Medulla oblongata (tissue), 1 donor: Measurements from ENCODE around the gene SLC41A3.

Experiments used
- DNase-seq: peaks from one replicate; pipeline ENCODE4 v3.0.0-alpha.2; 2015; ENCODE audit errors: extremely low spot score

Gene SLC41A3

GRCh38 chr3:126026761-126027160, 57.2 kb downstream of the SLC41A3 start:
- DNase-seq, result no peak

DNA sequence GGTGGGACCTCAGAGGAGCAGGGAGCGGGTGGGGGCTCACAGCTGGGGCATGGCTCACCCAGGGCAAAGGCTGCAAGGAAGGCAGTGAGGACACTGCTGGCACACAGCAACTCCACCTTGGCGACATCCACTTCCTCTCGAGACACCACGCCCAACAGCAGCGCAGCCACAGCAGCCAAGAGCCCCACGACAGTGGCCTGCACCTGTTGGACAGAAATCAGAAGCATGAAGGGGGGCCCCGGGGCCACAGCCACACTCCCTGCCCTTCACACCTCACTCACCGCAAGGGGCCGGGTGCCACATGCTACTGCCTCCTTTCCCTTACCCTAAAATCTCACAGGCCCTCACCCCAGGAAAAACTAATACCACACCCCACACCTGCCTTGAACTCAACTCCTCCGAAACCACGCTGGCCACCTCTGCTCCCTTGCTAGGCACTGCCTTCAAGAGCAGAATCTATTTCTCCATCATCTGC, 57.6 kb downstream of the SLC41A3 start:
- no peak for DNase-seq

DNA sequence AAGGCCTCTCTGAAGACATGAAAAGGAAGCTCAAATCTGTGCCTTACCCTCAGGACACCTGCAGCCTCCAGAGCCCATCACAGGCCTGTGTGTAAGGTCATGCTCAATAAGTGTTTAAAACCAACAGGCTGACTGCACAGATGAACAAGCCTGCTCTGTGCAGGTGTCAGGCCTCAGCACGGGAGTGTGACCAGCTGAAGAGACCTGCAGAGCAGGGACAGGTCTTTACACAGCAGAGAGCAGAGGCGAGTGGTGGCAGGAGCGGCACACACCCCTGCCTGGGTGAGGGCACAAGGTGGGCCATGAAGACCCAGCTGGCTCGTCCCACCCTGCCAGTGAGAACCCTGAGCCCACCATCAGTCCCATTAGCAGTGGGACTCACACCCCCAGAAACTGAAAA, 58.1 kb downstream of the SLC41A3 start:
- no peak for DNase-seq

- no peak for DNase-seq
Observed at GRCh38 chr3:126025116-126025729, 58.7 kb downstream of the SLC41A3 start.

GRCh38 chr3:126024049-126024854, 59.7 kb downstream of the SLC41A3 start:
- no peak for DNase-seq

GRCh38 chr3:126023390-126023789, 60.5 kb downstream of the SLC41A3 start:
- no peak for DNase-seq

DNA sequence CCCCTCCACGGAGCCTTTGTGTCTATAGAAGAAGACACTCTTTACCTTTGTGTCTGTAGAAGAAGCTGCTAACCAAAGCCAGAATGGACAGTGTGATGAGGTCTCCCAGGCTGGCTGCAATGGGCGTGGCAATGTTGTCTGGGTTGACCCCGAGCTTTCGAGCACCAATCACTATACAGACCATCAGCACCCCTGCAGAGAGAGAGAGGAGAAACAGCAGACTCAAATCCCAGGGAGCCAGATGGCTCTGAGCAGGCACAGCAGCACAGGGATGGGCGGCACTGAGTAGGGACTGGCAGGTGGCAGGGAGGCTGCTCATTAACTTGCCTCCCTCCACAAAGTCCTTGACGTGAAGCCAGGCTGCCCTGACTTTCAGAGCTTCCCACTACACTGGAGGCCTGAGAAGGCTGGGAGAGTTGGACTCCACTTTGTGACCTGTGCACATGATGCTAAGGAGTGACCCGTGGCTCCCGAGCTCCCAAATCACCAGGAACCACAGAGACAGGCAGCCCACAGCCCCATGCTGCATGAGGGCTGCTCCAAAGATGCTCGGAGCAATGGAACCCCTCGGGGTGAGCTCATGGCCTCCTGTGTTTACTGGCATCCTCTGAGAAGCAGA, 61.1 kb downstream of the SLC41A3 start:
- DNase-seq, result no peak

DNA sequence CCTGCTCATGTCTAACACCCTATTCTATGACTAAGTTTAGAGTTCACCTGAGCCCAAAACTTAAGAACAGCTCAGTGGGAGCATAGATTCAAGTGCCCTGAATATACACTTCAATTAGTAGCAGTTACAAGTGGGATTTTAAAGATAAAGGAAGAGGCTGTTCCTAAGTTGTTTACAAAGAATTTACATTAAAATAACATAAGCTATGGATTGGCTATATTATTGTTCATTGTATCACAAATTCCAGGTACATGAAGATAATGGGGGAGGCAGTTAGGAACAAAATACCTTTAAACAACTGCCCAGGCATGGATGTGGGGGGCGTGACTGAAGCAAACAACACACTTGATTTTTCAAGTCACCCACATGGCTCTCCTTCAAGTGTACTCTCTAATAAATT, 62.2 kb downstream of the SLC41A3 start:
- no peak for DNase-seq

GRCh38 chr3:126021224-126021623, 62.7 kb downstream of the SLC41A3 start:
- no peak for DNase-seq

DNA sequence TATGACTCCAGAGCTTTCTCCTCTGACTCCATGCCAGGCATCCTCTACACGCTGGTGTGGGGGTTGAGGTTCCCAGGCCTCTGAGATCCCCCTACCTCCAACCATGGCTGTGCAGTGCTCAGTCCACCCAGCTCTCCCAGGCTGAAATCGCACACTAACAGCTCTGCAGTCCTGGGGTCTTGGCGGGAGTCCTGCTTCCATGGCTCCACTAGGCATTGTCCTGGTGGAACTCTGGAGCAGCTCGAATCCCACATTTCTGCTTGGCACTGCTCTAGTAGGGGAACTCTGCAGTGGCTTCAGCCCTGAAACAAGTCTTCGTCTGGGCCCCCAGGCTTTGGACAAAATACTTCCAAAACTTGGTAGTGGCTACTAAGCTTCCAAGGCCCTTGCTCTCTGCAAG, 64.2 kb downstream of the SLC41A3 start:
- no peak for DNase-seq

GRCh38 chr3:126018995-126019394, 64.9 kb downstream of the SLC41A3 start:
- no peak for DNase-seq

GRCh38 chr3:126018545-126018944, 65.4 kb downstream of the SLC41A3 start:
- DNase-seq, result no peak

DNA sequence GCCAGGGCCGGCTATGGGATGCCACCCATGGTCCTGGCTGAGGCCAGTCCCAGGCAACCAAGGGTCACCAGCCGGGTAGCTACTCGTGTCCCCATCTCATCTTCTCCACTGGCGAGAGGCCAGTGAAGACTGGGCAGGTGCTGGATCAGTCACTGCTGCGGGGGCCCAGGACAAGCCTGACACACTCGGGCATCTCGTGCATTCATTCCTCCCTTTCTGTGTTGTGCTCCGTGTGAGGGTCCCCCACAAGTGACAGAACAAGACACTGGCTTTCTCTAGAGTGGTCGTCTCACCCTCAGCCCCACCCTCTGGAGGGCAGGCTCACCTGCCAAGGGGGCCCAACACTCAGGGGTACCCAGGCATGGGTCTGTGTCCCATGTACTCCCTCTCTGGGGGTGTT, 66.6 kb downstream of the SLC41A3 start:
- DNase-seq, result no peak

- DNase-seq, result no peak
Observed at GRCh38 chr3:126016616-126017015, 67.3 kb downstream of the SLC41A3 start.

GRCh38 chr3:126015075-126015474, 68.8 kb downstream of the SLC41A3 start:
- no peak for DNase-seq

DNA sequence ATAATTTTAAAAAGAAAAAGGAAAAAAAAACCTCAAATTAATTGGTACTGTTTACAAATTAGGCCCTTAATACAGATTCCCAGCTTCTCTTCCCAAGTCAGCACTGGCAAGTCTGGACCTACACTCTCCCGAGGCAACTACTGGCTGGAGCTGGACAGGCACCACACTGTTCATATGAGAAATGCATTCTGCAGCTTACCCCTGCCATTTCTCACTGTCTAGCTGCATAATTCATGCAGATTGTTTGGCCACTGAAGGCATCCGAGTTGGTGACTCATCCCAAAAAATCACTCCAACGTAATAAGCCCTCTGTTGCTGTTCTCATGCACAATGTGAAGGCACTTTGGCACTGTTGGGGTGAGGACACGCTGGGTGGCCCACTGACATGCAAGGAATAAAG, 69.7 kb downstream of the SLC41A3 start:
- no peak for DNase-seq

DNA sequence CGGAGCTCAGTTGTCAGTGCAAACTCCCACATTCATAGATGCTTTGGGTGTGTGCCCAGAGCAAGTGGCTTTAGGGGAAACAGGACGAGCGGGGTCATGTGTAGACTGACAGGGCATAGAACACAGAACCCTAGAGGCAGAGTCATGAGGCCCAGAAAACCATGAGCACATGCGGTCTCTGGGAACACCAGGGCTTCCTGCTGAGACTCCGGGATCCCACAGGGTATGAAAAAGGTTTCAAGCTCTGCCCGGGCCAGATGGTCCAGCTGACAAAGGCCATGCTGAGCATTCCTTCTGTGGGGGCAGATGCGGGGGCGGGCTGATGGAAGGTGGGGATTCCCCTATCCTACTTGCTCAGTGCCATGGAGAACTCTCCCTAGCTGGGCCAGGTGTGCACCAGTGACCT, 70.2 kb downstream of the SLC41A3 start:
- DNase-seq, result no peak

GRCh38 chr3:126009181-126009580, 74.7 kb downstream of the SLC41A3 start:
- DNase-seq, result no peak

DNA sequence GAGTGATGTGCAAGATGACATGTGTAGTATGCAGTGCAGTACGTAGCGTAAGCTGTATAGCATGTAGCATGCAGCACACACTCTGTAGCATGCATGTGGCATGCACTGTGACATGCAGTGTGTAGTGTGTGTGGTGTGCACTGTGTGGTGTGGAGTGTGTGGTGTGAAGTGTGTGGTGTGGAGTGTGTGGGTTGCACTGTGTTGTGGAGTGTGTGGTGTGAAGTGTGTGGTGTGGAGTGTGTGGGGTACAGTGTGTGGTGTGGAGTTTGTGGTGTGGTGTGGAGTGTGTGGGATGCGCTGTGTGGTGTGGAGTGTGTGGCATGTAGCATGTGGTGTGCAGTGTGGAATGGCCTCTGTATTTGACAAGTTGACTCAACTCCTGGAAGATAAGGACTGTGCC, 75.7 kb downstream of the SLC41A3 start:
- no peak for DNase-seq

GRCh38 chr3:126005951-126006350, 78.0 kb downstream of the SLC41A3 start:
- no peak for DNase-seq

DNA sequence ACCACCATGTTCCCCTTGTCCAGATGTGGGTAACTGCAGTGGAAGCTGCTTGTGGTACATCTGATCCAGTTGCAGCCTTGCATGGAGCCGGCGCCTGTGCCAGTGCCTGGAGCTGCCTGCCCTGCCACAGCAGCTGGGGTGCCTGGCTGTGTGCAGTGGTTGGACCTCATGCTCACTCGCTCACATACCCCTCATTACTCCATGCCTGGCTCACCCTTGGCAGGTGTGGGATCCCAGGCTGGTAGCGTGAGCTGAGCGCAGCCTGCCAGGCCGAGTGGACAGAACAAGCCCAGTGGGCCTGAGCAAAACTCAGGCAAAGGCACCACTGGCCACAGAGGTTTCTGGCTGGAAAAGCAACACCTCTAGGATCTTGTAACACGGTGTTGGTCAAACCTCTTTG, 79.2 kb downstream of the SLC41A3 start:
- no peak for DNase-seq

DNA sequence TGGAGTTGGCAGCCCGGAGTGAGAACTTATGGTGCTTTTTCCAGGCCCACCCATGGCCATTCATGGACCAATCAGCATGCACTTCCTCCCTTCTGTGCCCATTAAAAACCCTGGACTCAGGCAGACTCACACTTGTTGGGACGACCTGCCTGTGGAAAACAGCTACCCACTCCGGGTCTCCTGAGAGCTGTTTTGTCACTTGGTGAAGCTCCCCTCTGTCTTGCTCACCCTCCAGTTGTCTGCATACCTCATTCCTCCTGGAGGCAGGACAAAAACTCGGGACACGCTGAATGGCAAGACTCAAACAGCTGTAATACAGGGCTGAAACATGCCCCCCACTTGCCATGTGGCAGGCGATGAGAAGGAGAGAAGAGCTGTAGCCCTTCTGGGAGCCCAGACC, 79.7 kb downstream of the SLC41A3 start:
- DNase-seq, result no peak
